CD4-positive, alpha-beta T cell treated with Interleukin-15 for 1 hour (primary cell): ENCODE data around the gene IDH2.
"Not testable (repeated sequence)": the region's sequence is repeated elsewhere in the genome, so short reads cannot be mapped to it uniquely, and the experiment has no call there.

Experiments used
- DNase-seq: peaks from one replicate; pipeline ENCODE4 v3.0.0-alpha.2; 2020

IDH2 gene

GRCh38 chr15:90101969-90102890 is at the start of gene IDH2:
Gene IDH2, minus strand, starts transcription at chr15:90102468. Its CDS starts 78 bp downstream, at chr15:90102390.
- DNase-seq: peak; percentile 69

GRCh38 chr15:90150551-90150950 is 48.3 kb upstream of the IDH2 start:
- not testable (repeated sequence) for DNase-seq

DNA sequence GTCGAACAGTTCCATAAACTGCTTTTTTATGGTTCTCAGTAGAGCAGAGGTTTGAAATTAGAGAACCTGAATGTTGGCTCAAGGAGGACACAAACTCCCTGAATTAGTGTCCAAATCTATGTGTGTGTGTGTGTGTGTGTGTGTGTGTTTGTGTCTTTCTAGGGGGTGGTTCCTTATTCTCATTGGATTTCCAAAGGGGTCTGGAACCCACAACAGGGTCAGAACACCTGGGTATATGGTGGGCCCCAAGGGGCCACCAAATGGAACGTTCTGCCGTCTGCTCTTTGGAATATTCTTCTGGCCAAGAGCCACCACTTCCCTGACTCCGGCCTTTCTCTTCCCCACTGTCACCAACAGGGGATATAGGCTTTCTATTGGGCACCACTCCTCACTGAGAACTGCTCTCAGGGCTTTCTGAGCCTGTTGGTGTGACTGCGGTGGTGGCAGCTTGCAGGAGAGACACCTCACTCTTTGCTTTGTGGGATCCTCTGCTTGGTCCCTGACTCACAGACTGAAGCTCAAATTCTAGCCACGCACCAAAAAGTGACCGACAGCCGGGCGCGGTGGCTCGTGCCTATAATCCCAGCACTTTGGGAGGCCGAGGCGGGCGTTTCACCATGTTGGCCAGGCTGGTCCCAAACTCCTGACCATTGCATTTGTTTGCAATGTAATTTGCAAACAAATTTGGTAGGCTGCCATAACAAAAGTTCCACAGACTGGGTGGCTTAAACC is 47.5 kb upstream of the IDH2 start:
- DNase-seq: no peak

- DNase-seq: not testable (repeated sequence)
Measured at GRCh38 chr15:90146198-90146761, 44.0 kb upstream of the IDH2 start.

GRCh38 chr15:90145761-90146160 is 43.5 kb upstream of the IDH2 start:
- no peak for DNase-seq

GRCh38 chr15:90145259-90145658 is 43.0 kb upstream of the IDH2 start:
- DNase-seq: no peak

DNA sequence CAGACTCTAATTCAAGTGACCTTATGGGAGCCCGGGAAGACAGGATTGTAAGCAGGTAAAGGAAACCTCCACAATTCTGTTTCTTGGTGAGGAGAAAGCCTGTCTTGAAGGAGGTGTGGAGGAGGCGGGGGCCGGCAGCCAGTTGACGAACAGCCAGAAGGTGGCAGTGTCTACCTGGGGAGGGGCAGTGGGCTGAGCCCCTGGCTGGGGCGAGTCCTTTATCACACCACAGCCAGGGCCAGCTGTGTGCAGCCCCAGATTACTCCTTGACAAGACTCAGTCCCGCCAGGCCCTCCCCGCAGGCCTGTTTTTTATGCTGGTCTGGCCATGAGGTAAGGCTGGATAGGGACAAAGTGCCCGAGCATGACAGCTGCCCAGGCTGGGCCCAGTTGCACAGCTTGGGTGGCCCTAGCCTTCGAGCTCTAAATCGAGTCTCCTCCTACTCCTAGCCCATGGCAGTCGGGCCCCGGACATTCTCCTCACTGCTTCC is 40.9 kb upstream of the IDH2 start:
- DNase-seq: peak; percentile 63

- DNase-seq: peak; percentile 49
Measured at GRCh38 chr15:90142216-90143165, 40.2 kb upstream of the IDH2 start.

GRCh38 chr15:90141646-90142045 is 39.4 kb upstream of the IDH2 start:
- DNase-seq: no peak

- DNase-seq: not testable (repeated sequence)
Measured at GRCh38 chr15:90139549-90139948, 37.3 kb upstream of the IDH2 start.

- DNase-seq: no peak
Measured at GRCh38 chr15:90138071-90138833, 36.0 kb upstream of the IDH2 start.

GRCh38 chr15:90132437-90132836 is 30.2 kb upstream of the IDH2 start:
- DNase-seq: no peak

DNA sequence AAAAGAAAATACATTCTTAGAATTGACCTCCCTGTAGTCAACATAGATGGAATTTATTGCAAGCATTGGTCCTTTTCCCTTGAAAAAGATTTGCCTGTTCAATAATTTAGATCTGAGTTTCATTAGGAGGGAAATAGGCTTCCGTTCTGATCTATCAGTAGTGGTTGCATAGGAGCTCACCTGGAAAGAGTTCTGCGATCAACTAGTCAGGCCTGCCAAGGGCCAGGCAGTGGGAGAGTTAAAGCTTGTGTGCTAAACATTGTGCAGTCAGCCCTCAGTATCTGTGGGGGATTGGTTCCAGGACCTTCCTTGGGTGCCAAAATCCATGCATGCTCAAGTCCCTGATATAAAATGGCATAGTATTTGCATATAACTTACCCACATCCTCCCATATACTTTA is 29.6 kb upstream of the IDH2 start:
- DNase-seq: no peak

DNA sequence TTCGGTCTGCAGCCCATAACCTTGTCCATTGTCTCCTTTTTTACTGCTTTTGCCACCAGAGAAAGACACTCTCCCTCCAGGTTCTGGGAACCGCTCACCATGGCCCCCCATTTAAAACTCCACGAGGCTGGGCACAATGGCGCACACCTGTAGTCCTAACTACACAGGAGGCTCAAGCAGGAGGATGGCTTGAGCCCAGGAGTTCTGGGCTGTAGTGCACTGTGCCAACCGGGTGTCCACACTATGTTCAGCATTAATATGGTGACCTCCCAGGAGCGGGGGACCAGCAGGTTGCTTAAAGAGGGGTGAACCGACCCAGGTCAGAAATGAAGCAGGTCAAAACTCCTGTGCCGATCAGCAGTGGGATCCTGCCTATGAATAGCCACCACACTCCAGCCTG is 28.0 kb upstream of the IDH2 start:
- DNase-seq: no peak

DNA sequence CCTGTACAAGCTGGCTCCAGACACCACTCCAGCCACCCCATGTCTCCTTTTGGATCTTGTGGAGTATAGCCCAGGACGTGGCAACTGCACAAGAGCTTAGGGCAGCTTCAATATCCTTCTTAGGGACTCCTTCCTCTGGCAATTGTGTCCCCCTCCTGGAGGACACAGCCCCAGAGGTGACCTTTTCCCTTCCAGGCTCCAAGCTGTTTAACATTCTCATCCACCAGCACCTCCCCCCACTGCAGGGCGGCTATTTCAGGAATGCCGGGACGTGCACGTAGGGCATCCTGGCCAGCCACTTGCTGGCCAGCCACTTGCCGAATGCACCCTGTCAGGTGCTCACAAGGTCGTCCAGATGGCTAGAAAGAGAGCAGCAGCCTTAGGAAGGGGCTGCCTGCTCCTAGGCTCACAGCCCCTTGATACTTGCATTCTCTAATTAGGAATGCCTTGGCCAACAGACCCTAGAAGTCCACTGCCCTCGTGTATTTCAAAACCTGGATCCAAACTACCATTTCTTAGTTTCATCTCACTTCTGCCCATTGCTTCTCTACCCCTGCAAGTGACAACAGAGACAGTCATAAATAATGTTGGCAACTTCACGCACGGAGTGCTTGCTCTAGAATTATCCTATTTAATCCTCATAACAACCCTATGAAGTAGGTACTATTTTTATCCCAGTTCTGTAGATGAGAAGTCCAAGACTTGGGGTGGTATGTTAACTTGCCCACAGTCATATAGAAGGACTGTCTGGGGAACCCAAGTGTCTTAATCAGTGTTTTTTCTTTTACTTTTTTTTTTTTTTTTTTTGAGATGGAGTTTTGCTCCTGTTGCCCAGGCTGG is 24.5 kb upstream of the IDH2 start:
- DNase-seq: no peak

GRCh38 chr15:90126022-90126421 is 23.8 kb upstream of the IDH2 start:
- no peak for DNase-seq

DNA sequence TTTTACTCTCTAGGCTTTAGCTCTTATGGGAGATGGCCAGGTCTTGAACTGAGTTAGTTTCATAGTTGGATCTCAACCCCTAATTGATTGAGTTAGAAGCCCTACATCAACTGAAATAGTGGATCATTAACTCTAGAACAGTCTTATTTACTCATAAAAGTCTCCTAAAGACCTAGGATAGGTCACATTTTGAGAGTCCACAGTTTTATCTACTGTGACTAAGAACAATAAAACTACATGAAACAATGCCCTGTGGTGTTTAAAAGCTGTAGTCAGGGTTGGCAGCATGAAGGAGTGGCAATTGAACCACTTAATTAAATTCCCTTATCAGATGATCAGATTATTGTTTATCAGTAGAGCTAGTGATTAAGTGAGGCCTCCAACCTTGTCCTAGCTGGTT is 22.2 kb upstream of the IDH2 start:
- DNase-seq: no peak

DNA sequence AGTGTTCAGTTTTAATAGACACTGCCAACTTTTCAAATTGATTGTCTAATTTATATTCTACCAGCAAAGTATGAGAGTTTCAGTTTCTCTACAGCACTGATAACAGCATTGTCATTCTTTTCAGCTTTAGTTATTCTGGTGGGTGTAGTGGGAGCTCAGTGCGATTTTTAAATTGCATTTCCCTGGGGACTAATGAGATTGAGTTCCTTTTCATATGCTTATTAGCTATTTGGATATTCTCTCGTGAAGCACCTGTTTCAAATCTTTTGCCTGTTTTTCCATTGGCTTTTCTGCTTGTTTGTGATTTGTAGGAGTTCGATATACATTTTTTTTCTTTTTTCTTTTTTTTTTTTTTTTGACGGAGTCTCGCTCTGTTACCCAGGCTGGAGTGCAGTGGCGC is 18.8 kb upstream of the IDH2 start:
- no peak for DNase-seq

- DNase-seq: no peak
Measured at GRCh38 chr15:90119367-90119766, 17.1 kb upstream of the IDH2 start.

- DNase-seq: no peak
Measured at GRCh38 chr15:90115783-90116182, 13.5 kb upstream of the IDH2 start.
